NCI-H146 treated with DMSO at 0.1 percent for 48 hours (cell line): ENCODE data around the gene KIAA0753.
"Not testable (repeated sequence)": the region's sequence is repeated elsewhere in the genome, so short reads cannot be mapped to it uniquely, and the experiment has no call there.

Experiments used
- DNase-seq: peaks from one replicate; lab custom pipeline; 2025; ENCODE audit not compliant: unreplicated experiment; lab: John Stamatoyannopoulos, UW

Gene KIAA0753

DNA sequence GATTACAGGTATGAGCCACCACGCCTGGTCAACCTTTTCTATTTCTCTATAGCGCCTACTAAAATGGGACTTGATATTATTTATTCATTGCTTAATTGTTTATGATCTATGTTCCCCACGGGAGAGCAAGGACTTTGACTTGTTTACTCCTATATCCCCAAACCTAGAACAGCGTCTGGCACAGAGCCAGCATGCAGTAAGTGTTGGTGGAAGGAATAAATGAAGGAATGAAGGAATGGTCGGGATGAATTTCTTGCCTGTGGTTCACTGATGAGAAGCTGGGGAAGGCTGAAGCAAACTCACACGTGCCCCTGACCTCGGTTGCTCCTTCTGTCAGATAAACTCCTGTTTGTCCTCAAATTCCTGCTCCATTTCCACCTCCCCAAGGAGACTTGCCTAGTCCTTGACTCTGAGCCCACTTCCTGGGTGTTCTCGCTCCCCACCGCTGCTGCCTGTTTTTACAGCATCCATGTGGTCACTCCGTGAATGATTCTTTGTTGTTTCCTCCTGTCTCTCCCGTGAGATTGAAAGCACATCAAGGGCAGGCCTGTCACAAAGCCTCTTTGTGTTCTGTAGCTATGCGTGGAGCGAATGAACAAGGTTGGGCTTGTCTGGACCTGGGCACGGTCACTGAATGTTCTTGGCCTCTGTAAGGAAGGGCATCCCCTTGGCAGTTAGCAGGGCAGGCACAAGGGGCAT is 28.4 kb upstream of the KIAA0753 start:
- no peak for DNase-seq

DNA sequence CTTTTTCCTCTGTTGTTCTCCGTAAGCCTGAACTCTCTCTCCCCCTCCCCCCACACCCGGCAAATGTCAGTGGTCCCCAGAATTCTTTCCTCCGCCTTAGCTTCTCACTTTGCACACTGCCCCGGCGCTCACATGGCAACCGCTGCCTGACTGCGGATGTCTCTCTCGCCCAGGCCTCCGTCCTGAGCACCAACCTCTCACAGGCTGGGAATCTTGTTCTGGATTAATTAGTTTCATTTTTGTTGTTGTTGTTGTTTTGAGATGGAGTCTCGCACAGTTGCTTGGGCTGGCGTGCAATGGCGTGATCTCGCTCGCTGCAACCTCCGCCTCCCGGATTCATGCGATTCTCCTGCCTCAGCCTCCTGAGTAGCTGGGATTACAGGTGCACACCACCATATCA is 27.7 kb upstream of the KIAA0753 start:
- no peak for DNase-seq

DNA sequence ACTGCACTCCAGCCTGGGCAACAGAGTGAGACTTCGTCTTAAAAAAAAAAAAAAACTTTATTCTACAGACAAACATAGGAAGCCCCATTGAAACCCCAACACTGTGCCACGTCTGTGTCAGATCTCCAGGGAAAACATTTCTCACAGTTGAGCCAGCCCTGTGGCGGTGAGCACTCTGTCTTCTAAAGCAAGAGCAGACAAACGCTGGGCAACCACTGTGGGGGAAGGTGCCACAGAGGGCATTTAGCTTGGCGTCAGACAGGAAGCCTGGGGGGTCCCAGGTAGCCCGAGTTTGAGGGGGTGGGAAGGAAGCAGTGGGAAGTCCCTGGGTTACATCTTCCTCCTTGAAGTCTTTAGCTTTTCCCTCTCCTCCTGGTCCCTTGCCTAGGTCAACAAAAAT is 27.0 kb upstream of the KIAA0753 start:
- no peak for DNase-seq

DNA sequence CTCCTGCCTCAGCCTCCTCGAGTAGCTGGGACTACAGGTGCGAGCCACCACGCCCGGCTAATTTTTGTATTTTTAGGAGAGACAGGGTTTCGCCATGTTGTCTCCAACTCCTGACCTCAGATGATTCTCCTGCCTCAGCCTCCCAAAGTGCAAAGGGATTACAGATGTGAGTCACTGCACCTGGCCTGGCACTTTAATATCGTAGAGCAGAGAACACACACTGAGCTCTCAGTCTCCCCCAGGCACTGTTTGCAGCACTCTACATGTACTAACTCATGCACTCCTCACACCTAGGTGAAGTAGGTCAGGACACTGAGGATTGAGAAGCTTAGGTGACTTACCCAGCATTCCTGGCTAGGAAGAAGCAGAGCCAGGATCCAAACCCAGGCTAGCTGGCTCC is 26.0 kb upstream of the KIAA0753 start:
- DNase-seq, result no peak

DNA sequence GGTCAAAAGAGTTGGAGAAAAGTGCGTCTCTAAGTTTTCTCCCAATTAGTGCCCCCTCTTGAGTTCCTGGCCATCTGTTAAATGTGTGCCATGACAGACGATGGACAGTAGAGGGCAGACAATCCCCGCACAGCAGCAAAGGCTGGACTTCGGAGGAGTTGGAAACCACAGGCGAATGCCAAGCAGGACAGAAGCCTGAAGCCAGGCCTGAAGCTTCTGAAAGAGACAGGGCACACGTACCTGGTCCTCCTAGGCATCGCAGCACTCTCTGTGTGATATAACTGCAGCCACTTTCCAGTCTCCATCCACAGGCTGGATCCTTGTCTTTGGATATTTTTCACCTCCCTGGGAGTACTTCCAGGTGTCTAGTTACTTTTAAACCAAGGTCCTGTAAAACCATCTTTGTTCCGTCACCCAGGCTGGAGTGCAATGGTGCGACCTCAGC is 25.6 kb upstream of the KIAA0753 start:
- DNase-seq, result peak; percentile 15

DNA sequence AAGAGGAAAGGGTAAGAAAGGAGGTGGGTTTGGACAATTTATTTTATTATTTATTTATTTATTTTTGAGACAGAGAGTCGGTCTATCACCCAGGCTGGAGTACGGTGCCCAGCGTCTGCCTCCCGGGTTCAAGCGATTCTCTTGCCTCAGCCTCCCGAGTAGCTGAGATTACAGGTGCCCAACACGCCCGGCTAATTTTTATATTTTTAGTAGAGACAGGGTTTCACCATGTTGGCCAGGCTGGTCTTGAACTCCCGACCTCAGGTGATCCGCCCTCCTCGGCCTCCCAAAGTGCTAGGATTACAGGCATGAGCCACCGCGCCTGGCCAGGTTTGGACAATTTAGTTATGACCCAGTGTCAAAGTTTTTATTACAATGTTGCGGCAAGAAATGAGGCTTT is 22.7 kb upstream of the KIAA0753 start:
- DNase-seq, result not testable (repeated sequence)

DNA sequence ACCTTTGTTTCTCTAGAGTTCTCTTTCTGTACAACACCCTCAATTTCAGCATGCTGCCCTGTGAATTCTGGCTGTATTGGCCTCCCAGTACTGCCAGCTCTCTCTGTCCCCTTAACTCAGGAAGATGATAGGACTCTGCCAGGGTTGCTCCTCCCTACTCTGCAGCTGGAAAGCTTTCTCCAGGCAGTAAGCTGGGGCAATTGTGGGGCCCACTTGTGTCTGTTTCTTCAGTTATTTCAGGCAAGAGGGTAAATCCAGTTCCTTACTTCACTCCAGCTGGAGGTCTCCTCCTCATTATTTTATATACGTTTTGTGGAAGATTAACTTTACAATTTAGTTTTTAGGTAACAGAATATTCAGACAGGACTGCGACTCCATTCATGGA is 20.9 kb upstream of the KIAA0753 start:
- DNase-seq, result no peak

DNA sequence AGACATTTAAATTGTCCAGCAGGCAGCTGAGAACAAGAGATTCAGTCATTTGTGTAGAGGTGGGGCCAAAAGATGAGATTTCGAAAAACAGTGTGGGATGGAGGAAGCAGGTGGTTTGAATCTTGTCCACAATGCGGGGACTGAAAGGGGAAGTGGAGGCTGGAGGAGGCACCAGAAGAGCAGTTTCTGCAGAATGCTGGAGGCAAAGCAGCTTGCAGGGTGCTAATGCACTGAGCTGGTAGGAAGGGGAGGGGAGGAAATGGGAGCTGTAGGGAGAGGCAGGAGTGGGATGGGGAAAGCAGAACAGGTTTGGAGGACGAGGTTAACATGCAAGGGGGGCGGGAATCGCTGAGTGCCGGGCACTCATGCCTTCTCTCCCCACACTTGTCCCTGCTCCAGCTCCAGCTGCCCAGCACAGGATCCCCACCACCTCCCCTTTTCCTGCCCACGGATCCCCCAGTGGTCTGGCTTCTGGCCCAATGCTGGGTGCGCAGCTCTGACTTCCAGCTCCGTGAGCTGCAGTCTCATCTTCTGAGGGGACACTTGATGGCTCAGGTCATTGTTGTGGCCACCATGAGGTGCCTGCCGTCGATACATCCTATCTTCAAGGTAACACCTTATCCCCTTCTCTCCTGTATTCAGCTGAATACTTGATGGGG is 20.4 kb upstream of the KIAA0753 start:
- no peak for DNase-seq

DNA sequence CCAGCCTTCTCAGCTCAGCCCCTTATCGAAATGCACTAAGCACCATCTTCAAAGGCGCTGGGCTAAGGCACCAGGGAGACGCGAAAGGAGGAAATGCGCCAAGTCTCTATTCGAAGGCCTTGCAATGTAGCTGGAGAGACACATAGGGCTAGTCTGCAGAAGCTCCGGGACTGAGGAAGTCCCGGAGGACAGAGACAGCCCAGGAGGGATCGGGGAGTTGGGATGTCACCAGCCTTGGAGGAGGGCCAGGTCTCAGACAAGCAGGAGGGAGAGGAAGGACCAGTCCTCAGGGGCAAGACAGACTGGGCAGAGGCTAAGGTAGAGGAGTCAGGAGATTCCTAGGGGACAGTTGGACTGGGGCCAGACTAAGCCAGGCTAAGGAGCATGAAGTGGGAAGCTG is 19.6 kb upstream of the KIAA0753 start:
- DNase-seq, result no peak

DNA sequence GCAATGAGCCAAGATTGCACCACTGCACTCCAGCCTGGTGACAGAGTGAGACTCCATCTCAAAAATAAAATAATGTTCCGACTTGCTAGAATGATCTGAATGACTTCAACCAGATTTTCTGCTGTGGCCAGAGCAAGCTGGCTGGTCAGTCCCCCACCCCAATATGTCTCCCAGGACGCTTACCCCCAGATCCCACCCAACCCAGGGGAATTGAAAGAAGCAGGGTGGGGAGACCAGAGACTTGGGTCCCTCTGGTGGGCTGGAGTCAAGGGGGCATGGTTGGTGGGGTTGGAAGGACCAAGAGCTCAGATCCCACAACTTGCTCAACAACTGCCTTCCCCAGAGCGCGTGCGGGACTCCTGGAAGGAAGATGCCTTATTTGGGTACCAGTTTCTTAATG is 17.9 kb upstream of the KIAA0753 start:
- not testable (repeated sequence) for DNase-seq

DNA sequence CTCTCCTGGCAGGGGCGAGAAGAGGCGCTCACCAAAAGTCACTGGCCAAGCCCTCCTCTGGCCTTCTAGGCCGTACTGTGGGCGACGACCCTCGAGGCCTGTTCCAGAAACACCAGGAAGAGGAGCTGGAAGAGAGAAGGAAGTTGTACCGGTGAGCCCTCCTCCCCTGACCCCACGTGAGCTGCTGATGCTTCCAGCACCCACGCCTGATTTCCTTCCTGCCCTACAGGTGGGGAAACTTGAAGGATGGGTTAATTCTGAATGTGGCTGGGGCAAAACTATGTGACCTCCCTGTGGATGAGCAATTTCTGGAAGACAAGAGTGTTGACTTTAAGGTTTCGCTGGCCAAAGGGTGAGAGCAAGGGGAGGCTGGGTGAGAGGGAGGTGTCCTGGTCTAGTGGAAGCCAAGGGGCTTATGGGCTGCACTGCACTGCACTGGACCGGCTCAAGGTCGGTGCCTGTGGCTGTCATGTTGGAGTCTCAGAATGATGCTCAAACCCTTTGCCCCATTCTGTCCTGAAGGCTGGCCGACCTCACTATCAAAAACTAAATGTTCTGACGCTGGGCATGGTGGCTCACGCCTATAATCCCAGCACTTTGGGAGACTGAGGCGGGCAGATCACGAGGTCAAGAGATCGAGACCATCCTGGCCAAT is 17.2 kb upstream of the KIAA0753 start:
- no peak for DNase-seq

DNA sequence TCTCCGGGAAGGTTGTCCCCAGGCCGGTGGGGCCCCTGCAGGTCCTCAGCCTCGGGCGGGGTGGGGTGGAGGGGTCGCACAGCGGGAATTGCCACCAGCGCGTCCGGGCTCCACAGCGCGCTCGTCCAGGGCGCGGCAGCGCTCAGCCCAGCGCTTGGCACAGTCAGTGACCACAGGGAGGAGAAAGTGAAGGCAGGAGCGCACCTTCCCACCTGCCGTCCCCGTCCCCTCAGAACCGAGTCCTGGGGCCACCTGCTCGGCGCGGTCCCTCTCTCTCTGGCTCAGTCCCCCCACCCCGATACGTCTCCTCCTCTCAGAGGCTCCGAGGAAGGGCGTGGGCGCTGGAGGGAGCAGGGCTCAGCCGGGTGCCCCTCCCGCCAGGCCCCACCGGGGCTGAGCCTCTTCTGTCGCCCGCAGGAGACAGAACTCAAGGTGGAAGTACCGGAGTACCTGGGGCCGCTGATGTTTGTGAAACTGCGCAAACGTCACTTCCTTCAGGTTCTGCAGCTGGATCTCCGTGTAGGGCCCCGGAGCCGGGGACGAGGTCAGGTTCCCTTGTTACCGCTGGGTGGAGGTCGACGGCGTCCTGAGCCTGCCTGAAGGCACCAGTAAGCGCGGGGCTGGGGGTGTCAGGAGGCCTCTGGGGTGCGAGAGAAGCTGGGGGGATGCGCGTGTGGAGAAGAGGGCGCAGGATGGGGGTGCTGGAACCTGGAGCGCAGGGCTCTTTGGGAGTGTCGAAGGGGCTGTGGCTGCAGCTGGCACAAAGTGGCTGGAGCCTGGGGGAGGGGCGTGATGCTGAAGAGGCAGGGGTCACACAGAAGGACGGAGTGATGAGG is 16.5 kb upstream of the KIAA0753 start:
- DNase-seq, result peak; percentile 25

DNA sequence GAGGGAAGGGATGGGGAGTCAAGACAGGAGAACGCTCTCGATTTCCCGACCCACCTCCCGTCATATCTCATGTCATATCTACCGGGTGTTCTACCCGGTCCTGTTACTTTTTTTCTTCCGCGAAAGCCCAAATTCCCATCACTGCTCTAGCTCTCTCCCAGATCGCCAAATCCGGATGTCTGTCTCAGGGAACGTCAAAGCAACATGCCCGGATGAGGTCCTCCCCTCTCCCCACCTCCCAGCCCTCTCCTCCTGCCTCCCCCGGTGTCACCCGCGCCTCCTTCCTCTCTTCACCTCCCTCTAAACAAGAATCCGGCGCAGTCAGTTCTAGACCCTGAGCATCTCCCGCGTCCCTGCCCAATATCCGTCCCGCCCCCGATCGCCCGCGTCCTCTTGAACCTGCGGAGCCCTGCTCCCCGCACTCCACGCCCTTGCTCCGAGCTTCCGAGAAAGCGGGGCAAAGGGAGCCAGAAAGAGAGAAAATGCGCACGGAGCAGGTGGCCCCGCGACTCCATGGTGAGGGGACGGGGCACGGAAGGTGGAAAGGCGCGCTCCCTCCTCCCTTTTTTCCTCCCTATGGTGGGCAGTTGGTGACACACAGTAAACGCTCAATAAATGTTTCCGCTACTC is 15.3 kb upstream of the KIAA0753 start:
- DNase-seq, result peak; percentile 12

DNA sequence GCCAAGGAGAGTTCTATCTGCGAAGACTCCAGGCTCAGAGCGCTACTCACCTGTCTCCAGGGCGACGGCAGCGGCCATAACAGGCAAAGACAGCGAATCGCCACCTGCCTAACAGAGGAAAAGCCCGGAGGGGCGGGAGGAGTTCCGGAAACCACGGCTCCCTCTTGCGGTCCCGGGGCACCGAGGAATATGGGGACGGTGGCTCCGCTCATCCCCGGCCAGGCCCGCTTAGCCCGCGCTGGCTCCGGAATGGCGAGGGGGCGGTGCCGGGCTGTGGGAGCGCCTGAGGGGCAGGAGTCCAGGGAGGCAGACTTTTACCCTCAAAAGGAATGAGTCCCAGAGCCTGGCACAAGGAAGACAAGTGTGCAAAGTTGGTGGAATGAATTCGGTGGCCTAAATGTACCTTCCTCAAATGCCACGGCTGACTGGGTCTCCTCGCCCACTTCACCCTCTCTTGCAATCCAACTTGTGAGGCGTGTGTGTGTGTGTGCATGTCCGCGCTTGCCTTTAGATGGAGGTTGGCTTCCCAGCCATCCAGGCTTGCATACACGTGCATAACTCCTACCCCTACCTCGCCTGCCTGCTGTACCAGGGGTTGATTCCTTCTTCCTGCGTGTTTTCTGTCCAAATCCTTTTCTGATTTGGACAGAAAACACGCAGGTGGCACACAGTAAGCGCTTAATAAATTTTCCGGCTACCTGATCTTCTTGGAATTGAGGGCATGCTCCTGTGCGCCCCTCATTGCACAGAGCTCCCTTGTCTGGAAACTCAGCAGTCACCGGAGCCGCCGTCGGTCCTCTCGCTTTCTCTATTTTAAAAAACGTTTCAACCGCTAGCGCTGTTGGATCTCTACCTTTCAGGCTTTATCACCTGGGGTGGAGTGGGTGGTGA is 14.6 kb upstream of the KIAA0753 start:
- DNase-seq, result peak; percentile 62

DNA sequence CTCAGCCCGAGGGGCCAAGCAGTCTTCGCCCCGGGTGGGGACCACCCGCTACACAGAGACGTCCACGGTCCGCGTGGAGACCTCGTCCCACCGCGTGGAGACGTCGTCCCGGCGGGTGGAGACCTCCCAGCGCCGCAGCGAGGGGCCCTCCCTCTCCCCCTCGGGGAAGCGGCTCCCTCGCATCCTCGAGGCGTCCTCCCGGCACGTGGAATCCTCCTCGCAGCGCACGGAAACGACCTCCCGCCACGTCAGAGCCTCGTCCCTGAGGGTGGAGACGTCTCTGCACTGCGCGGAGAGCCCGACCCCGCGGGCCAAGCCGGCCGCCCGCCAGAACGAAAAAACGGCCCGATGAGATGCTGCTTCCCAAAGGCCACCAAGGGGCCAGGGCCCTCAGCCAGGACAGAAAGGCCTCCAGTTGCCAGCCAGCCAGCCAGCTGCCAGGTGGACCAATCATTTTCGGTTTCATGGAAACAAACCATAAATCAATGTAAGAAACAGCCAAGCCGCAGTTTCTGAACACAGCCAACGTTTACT is 11.5 kb upstream of the KIAA0753 start:
- DNase-seq, result no peak

DNA sequence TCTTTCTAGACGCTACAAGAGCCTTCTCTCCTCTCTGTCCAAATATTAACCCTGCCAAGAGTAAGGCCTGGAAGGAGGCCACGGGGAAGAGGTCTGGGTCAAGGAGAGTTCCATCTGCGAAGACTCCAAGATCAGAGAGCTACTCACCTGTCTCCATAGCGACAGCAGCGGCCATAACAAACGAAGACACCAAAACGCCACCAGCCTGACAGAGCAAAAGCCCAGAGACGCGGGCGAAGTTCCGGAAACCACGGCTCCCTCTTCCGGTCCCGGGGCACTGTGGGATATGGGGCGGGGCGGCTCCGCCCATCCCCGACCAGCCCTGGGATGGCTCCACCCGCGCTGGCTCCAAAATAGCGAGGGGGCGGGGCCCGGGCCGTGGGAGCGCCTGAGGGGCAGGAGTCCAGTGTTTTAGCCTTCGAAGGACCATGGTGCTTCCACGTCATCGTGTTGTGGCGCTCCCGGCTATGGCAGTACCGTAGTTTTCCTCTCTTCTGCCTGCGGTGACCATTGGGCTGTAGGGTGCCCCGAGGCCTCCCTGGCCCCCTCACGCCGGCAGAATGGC is 10.9 kb upstream of the KIAA0753 start, which contains the start of the genes C17orf100 and MED31:
Gene C17orf100, plus strand, starts transcription at position 409 of the 565 bp plus-strand sequence. Its CDS starts 152 bp downstream, at position 561.
Gene MED31, minus strand, starts transcription at position 252 of the 565 bp plus-strand sequence. Its CDS starts 77 bp downstream, at position 175.
- DNase-seq, result peak; percentile 85

DNA sequence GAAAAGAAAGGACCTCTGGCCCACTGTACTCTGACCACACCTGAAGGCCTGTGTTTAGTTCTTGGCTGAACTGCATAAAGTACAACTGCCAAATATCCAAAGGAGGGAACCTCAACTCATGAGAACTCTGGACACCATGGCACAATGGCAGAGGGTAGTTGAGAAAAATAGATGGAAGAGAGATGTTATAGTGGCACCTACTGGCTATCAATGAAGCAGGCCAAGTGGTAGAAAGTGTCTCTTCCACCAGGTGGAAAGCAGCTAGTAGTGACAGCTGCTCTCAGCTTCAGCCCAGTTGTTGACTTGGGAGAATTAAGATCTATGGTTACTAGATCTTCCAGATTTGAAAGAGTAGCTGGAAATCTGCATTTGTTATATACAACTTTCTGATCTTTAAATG is 7.7 kb upstream of the KIAA0753 start:
- DNase-seq, result no peak

DNA sequence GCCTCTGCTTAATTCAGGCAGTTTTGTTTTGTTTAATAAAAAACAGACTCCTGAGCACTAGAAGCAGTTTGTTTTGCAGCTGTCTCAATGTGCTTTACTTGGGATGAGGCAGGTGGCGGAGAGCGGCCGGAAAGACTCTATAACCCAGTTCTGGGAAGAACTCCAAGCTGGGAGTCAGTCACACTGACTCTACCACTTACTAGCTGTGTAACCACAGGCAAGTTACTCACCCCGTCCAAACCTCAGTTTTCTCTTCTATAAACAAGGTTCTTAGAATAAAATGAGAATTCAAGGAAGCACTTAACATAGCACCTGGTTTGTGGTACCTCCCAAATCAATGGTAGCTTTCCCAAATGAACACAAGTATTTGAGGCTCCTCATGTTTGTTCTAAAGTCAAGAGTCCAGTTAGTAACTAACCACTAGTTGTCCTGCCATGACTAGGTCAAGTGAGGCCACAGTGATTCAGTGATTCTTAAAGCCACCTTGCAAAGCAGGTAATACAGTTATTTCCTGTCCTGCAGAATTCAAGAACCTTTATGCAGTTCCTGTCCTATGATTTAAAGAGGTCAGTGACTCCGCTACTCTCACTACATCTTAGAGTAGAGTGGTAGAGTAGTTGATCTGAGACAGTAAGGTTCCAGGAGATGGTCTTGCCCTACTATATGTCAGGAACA is 3.1 kb upstream of the KIAA0753 start:
- DNase-seq, result no peak

DNA sequence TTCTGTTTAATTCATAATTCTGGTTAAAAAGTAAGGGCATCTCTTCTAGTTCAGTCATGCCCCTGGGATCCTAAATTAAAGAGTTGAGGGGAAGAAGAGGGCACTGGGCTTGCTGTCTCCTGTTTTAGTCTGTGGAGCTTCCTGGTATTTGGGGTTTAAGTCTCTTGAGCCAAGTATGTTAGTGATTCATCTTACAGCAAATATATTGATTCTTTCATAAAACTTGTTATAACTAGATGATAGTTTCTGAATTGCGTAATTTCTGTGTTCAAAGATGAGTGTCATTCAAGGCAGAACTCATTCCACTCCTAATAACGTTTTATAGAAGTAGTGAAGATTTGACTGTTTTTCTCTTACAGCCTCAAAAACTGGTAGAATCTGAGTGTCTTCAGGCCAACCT is 2.1 kb upstream of the KIAA0753 start:
- no peak for DNase-seq
